Thoracic aorta (tissue), 2 donors: ENCODE results near the gene LRRC30. TPM values are rescaled to one million over a fixed set of nuclear protein-coding genes. Genes with fewer than 3 reads are reported as not detected.

Experiments used
- ATAC-seq: fragments of 150-250 bp; one replicate; pipeline ENCODE4 v1.8.0; 2017; ENCODE audit warnings: low read depth; ENCODE audit not compliant: insufficient number of reproducible peaks, low FRiP score
- DNase-seq: peaks from one replicate; pipeline ENCODE4 v3.0.0-alpha.2; 2020; ENCODE audit warnings: low spot score
- H3K27ac ChIP-seq, 2 donors: fragments of 200-600 bp; sonication (generic); 1 replicate in 1 of 2; 2 replicates in 1 of 2; pipeline ENCODE4 v1.5.1; 2016; ENCODE audit warnings: mild to moderate bottlenecking in 2 of 2, moderate library complexity in 2 of 2
- H3K27me3 ChIP-seq: fragments of 200-600 bp; sonication (generic); replicated peaks from 2 replicates; pipeline ENCODE4 v1.6.0; 2016; ENCODE audit warnings: mild to moderate bottlenecking; ENCODE audit not compliant: insufficient read depth
- H3K36me3 ChIP-seq: fragments of 200-600 bp; sonication (generic); one replicate; pipeline ENCODE4 v1.5.1; 2016
- H3K4me1 ChIP-seq, 2 donors: fragments of 200-600 bp; sonication (generic); 1 replicate in 1 of 2; 2 replicates in 1 of 2; pipeline versions ENCODE4 v1.5.1 to v1.6.0; 2016; ENCODE audit warnings: low read depth in 2 of 2, mild to moderate bottlenecking in 1 of 2; ENCODE audit not compliant: control insufficient read depth in 1 of 2
- H3K4me3 ChIP-seq: fragments of 200-600 bp; sonication (generic); 2 replicates; pipeline ENCODE4 v1.5.1; 2016; ENCODE audit warnings: mild to moderate bottlenecking
- H3K9me3 ChIP-seq: fragments of 200-600 bp; sonication (generic); 2 replicates; pipeline ENCODE4 v1.5.1; 2016
- CTCF ChIP-seq: fragments of 200-600 bp; sonication (generic); IDR thresholded peaks from one replicate; pipeline ENCODE4 v1.5.1; 2019; ENCODE audit warnings: antibody characterized with exemption
- total RNA-seq, 2 donors: library from RNA; depleted of rRNA; stranded (reverse); fragments of >200 nt; gene quantifications; one replicate each; pipeline versions ENCODE4 v1.1.0 to v1.2.3, GENCODE V29; 2016

LRRC30 gene
- total RNA-seq, 2 donors from 2014 or later = not detected

DNA sequence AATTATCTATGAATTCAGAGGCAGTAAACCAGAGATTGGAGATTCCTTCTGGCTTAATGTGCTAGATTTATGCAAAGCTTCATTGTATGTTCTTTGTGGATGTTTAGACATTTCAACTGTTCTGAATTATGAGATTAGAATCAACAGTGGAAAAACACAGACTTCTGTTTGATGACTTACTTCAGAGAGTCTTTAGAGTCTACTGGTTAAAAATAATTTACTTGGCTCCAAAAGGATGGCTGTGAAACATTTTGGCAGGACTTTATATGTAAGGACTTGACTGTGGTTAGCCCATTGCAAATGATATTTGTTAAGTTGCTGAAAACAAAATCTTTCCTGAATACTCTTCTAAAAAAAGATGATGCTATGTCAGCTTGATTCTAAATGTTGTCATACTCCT lies 25.5 kb upstream of the LRRC30 start:
- Histone ChIP-seq H3K4me3 (no peak overlapping the region), H3K36me3 (no peaks in the 10 kb centered on the region), H3K27ac (no peak overlapping the region), H3K27me3 (no peaks in the 10 kb centered on the region), H3K9me3 (no peaks in the 10 kb centered on the region), H3K4me1 (peaks cover 6 to 8% of the 10 kb centered on the region in 2 donors)
- DNase-seq (no peak), ATAC-seq (no peak)
- no peak for TF ChIP-seq CTCF

DNA sequence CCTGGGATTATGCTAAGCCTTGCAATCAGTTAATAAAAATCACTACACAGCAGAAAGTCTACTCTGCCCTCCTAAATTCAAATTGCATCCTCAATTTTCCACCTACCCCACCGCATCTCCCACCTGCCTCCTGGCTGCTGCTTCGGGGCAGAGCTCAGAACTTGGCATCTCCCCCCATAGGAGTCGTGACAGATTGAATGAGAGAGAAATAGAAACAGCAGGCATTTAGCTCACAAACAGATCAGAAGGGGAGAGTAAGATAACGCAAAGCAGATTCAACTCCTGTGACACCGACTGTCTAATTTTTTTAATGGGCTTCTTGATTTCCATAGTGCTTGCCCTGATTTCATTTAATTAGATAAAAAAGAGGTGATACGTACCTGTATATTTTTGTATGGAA lies 24.7 kb upstream of the LRRC30 start:
- Histone ChIP-seq H3K9me3 (no peaks in the 10 kb centered on the region), H3K4me3 (no peak overlapping the region), H3K4me1 (peaks cover 6 to 8% of the 10 kb centered on the region in 2 donors), H3K27me3 (no peaks in the 10 kb centered on the region), H3K36me3 (no peaks in the 10 kb centered on the region), H3K27ac (no peak overlapping the region)
- ATAC-seq (no peak), DNase-seq (no peak)
- no peak for TF ChIP-seq CTCF

- Histone ChIP-seq H3K27me3 (no peaks in the 10 kb centered on the region), H3K4me3 (no peak overlapping the region), H3K4me1 (peaks cover 6 to 8% of the 10 kb centered on the region in 2 donors), H3K9me3 (no peaks in the 10 kb centered on the region), H3K36me3 (no peaks in the 10 kb centered on the region), H3K27ac (no peak overlapping the region)
- TF ChIP-seq CTCF = no peak
- DNase-seq = no peak
- no peak for ATAC-seq
Observed at GRCh38 chr18:7207366-7207915, 23.4 kb upstream of the LRRC30 start.

DNA sequence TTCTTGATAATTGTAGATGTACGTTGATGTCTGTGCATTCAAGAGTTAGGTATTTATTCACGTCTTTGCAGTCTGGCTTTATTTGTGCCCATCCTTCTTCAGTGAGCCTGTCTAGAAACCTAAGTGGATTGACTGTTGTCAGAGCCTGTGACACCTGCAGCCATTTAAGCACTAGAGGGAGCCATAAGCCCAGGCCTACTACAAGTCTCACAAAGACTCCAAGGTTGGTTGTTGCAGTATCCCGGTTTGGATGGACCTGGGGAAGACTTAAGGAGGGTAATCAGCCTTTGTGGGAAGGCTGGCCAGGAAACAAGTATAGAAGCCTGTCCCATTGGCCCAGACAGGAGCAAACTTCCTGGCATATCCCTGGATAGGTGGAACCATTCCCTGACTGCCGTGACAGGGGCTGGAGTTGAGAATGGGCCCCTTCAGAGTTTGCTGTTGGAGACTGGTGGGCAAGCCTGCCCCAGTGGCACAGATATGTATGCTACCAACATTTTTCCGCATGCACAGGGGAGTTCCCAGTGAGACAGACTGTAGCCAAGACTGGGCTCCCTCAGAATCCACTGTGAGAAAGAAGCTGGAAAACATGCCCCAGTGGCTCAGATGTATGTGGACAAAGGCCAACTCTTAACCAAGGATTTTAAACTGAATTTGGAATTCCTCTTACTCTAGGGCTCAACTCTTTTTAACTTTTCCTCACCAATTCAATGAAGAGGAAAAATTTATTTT lies 9.3 kb upstream of the LRRC30 start:
- Histone ChIP-seq H3K9me3 (no peaks in the 10 kb centered on the region), H3K27ac (no peak overlapping the region), H3K4me3 (no peak overlapping the region), H3K4me1 (no peaks in the 10 kb centered on the region), H3K27me3 (no peaks in the 10 kb centered on the region), H3K36me3 (no peaks in the 10 kb centered on the region)
- DNase-seq (no peak), ATAC-seq (no peak)
- no peak for TF ChIP-seq CTCF

DNA sequence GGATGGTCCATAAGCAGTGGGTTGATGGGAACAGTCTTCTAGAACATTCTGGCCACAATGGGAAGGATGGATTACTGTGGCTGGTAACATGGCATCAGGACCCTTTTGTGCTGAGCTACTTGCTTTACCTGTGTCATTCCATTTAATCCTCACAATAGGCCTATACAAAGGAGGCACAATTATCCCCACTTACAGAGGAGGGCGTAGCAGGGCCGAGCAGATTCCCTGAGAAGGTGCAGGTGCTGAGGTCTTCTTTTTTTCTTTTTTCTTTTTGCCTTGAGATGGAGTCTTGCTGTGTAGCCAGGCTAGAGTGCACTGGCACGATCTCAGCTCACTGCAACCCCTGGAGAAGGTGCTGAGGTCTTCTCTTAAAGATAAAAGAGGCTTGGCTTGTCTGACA lies 6.7 kb upstream of the LRRC30 start:
- no peak for TF ChIP-seq CTCF
- H3K9me3 ChIP-seq = no peaks in the 10 kb centered on the region
- no peak for ATAC-seq

More for the DNA sequence above, 6.7 kb upstream of the LRRC30 start:
- Histone ChIP-seq H3K4me1 (no peaks in the 10 kb centered on the region), H3K4me3 (no peak overlapping the region), H3K27me3 (no peaks in the 10 kb centered on the region), H3K27ac (no peak overlapping the region), H3K36me3 (no peaks in the 10 kb centered on the region)
- DNase-seq = no peak
